ENCODE results near the gene HINFP. TPM values are rescaled to one million over a fixed set of nuclear protein-coding genes. Genes with fewer than 3 reads are reported as not detected.
"Not testable (repeated sequence)": the region's sequence is repeated elsewhere in the genome, so short reads cannot be mapped to it uniquely, and the experiment has no call there.

The HINFP gene
- total and polyA plus RNA-seq, 2 donors, result 19.5 to 24.0 TPM

DNA sequence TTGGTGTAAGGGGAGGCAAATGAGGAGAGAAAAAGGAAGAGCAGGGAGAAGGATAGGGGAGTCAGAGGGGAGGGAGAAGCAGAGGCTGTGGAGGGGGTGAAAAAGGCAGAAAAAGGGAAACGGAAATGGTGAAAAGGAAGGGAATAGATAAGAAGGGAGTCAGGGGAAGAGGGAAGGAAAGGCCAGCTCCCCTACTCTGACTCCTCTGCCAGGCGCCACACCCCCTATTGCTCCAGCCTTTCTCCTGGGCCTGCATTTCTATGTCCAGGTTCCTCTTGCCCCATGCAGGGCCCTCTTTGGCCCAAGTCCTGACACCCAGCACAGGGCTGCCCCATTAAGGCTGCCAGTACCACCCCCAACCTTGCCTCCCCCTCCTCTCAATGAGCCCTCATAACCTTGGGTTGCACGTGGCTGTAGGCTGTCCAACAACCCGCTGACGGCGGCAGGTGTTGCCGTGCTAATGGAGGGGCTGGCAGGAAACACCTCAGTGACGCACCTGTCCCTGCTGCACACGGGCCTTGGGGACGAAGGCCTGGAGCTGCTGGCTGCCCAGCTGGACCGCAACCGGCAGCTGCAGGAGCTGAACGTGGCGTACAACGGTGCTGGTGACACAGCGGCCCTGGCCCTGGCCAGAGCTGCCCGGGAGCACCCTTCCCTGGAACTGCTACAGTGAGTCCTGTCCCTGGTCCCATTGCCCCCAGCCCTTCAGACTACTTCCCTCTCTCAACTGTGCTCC is 60.5 kb downstream of the HINFP start:
- peaks cover 0 to 28% of the 10 kb centered on the region in 2 donors for H3K36me3 ChIP-seq (ENCODE audit: control insufficient read depth in 2 of 2, insufficient read depth in 2 of 2, low read length in 1 of 2)
- H3K4me1 ChIP-seq (ENCODE audit: control insufficient read depth in 2 of 2, insufficient read depth in 2 of 2, low read length in 2 of 2), result peaks cover 7 to 20% of the 10 kb centered on the region in 2 donors
- peaks cover 0 to 4% of the 10 kb centered on the region in 2 donors for H3K9me3 ChIP-seq (ENCODE audit: control insufficient read depth in 2 of 2, insufficient read depth in 1 of 2, low read length in 1 of 2)
- DNase-seq (ENCODE audit: low read depth in 6 of 9, low spot score in 9 of 9), result no peak
- 93% methylated on average over 17 of the region's 17 CpGs for WGBS
- H3K4me3 ChIP-seq (ENCODE audit: low read length in 2 of 2), result no peak overlapping the region
- H3K27me3 ChIP-seq (ENCODE audit: control insufficient read depth in 2 of 2, insufficient read depth in 1 of 2, low read length in 1 of 2), result peaks cover 0 to 7% of the 10 kb centered on the region in 2 donors
- no peak overlapping the region for H3K27ac ChIP-seq (ENCODE audit: low read depth in 1 of 2, low read length in 1 of 2)

DNA sequence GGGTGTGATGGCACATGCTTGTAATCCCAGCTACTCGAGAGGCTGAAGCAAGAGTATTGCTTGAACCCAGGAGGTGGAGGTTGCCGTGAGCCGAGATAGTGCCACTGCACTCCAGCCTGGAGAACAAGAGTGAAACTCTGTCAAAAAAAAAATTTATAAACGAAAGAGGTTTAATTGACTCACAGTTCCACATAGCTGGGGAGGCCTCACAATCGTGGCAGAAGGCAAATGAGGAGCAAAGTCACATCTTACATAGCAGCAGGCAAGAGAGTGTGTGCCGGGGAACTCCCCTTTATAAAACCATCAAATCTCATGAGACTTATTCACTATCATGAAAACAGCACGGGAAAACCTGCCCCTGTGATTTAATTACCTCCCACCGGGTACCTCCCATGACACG is 63.0 kb downstream of the HINFP start:
- not testable (repeated sequence) for H3K9me3 ChIP-seq (ENCODE audit: control insufficient read depth in 2 of 2, insufficient read depth in 1 of 2, low read length in 1 of 2); H3K27ac ChIP-seq (ENCODE audit: low read depth in 1 of 2, low read length in 1 of 2); DNase-seq (ENCODE audit: low read depth in 6 of 9, low spot score in 9 of 9); H3K4me3 ChIP-seq (ENCODE audit: low read length in 2 of 2); H3K4me1 ChIP-seq (ENCODE audit: control insufficient read depth in 2 of 2, insufficient read depth in 2 of 2, low read length in 2 of 2)
- Histone ChIP-seq H3K27me3 (ENCODE audit: control insufficient read depth in 2 of 2, insufficient read depth in 1 of 2, low read length in 1 of 2) (peaks cover 0 to 11% of the 10 kb centered on the region in 2 donors), H3K36me3 (ENCODE audit: control insufficient read depth in 2 of 2, insufficient read depth in 2 of 2, low read length in 1 of 2) (peaks cover 0 to 28% of the 10 kb centered on the region in 2 donors)
- WGBS, result 95% methylated on average over 9 of the region's 9 CpGs

Other genes with a start within 250 kb of the HINFP start
- gene CXCR5, start 237.7 kb upstream of the HINFP start, total RNA-seq, result 0.57 TPM
- 1.3 TPM for gene CXCR5, start 237.7 kb upstream of the HINFP start, polyA plus RNA-seq
- gene BCL9L, start 195.7 kb upstream of the HINFP start, total RNA-seq, result 5.1 TPM
- 14.0 TPM for gene BCL9L, start 195.7 kb upstream of the HINFP start, polyA plus RNA-seq
- 0.05 TPM for gene UPK2, start 165.3 kb upstream of the HINFP start, total RNA-seq
- 2.9 TPM for gene UPK2, start 165.3 kb upstream of the HINFP start, polyA plus RNA-seq
- gene FOXR1, start 149.8 kb upstream of the HINFP start, total RNA-seq, result 0.19 TPM
- not detected for gene FOXR1, start 149.8 kb upstream of the HINFP start, polyA plus RNA-seq
- gene CENATAC, start 123.4 kb upstream of the HINFP start, total RNA-seq, result 15.5 TPM
- 79.1 TPM for gene CENATAC, start 123.4 kb upstream of the HINFP start, polyA plus RNA-seq
- 2,320 TPM for gene RPS25, start 103.2 kb upstream of the HINFP start, total RNA-seq
- 4,489 TPM for gene RPS25, start 103.2 kb upstream of the HINFP start, polyA plus RNA-seq
- gene TRAPPC4, start 102.8 kb upstream of the HINFP start, total RNA-seq, result 75.9 TPM
- gene TRAPPC4, start 102.8 kb upstream of the HINFP start, polyA plus RNA-seq, result 60.4 TPM
- 8.5 TPM for gene SLC37A4, start 90.7 kb upstream of the HINFP start, total RNA-seq
- 9.5 TPM for gene SLC37A4, start 90.7 kb upstream of the HINFP start, polyA plus RNA-seq
- gene HYOU1, start 64.4 kb upstream of the HINFP start, total RNA-seq, result 65.6 TPM
- 35.5 TPM for gene HYOU1, start 64.4 kb upstream of the HINFP start, polyA plus RNA-seq
- 29.6 TPM for gene VPS11, start 53.8 kb upstream of the HINFP start, total RNA-seq
- 51.4 TPM for gene VPS11, start 53.8 kb upstream of the HINFP start, polyA plus RNA-seq
- gene HMBS, start 36.7 kb upstream of the HINFP start, total RNA-seq, result 5.4 TPM
- 15.5 TPM for gene HMBS, start 36.7 kb upstream of the HINFP start, polyA plus RNA-seq
- gene DPAGT1, start 19.7 kb upstream of the HINFP start, total RNA-seq, result 9.6 TPM
- 22.4 TPM for gene DPAGT1, start 19.7 kb upstream of the HINFP start, polyA plus RNA-seq
- 4.7 TPM for gene C2CD2L, start 14.2 kb upstream of the HINFP start, total RNA-seq
- gene C2CD2L, start 14.2 kb upstream of the HINFP start, polyA plus RNA-seq, result 11.1 TPM
- gene ABCG4, start 27.5 kb downstream of the HINFP start, total RNA-seq, result 0.28 TPM
- gene ABCG4, start 27.5 kb downstream of the HINFP start, polyA plus RNA-seq, result 2.8 TPM
- 5.1 TPM for gene NLRX1, start 47.1 kb downstream of the HINFP start, total RNA-seq
- gene NLRX1, start 47.1 kb downstream of the HINFP start, polyA plus RNA-seq, result 6.5 TPM
- gene NHERF4, start 63.9 kb downstream of the HINFP start, total RNA-seq, result not detected
- 0.07 TPM for gene NHERF4, start 63.9 kb downstream of the HINFP start, polyA plus RNA-seq
- 9.2 TPM for gene CBL, start 84.8 kb downstream of the HINFP start, total RNA-seq
- gene CBL, start 84.8 kb downstream of the HINFP start, polyA plus RNA-seq, result 21.9 TPM
- 20.1 TPM for gene MCAM, start 195.6 kb downstream of the HINFP start, total RNA-seq
- gene MCAM, start 195.6 kb downstream of the HINFP start, polyA plus RNA-seq, result 54.4 TPM
- gene RNF26, start 212.9 kb downstream of the HINFP start, total RNA-seq, result 2.7 TPM
- gene RNF26, start 212.9 kb downstream of the HINFP start, polyA plus RNA-seq, result 9.0 TPM
- gene C1QTNF5, start 219.3 kb downstream of the HINFP start, total RNA-seq, result 4.2 TPM
- 8.6 TPM for gene C1QTNF5, start 219.3 kb downstream of the HINFP start, polyA plus RNA-seq
- gene MFRP, start 225.1 kb downstream of the HINFP start, total RNA-seq, result not detected
- gene MFRP, start 225.1 kb downstream of the HINFP start, polyA plus RNA-seq, result 0.05 TPM

Measured in thymus (tissue), 11 donors.